Central memory CD8-positive, alpha-beta T cell (primary cell): ENCODE measurements around the gene CCDC68.

Experiments
- ATAC-seq: fragments of 150-1000 bp; cut with Tn5 transposase; replicated peaks from 2 replicates; pipeline ENCODE4 v1.10.0; 2022; ENCODE audit warnings: mild to moderate bottlenecking, moderate FRiP score, moderate number of reproducible peaks; ENCODE audit not compliant: poor library complexity, severe bottlenecking; ENCODE audit errors: extremely low read depth
- DNase-seq, 2 donors: peaks; one replicate each; pipeline ENCODE4 v3.0.0; 2021; ENCODE audit warnings: low spot score in 2 of 2
- H3K27ac Mint-ChIP-seq: one replicate; pipeline ENCODE4 v1.8.0; 2022; ENCODE audit warnings: low read depth, mild to moderate bottlenecking, moderate library complexity, mixed read lengths
- H3K27me3 Mint-ChIP-seq: one replicate; pipeline ENCODE4 v1.8.0; 2022; ENCODE audit warnings: mixed read lengths
- H3K36me3 Mint-ChIP-seq: one replicate; pipeline ENCODE4 v1.8.0; 2022; ENCODE audit warnings: mild to moderate bottlenecking, moderate library complexity, mixed read lengths; ENCODE audit not compliant: insufficient read depth
- H3K4me1 Mint-ChIP-seq: one replicate; pipeline ENCODE4 v1.8.0; 2022; ENCODE audit warnings: mixed read lengths
- H3K4me3 Mint-ChIP-seq: one replicate; pipeline ENCODE4 v1.8.0; 2022; ENCODE audit warnings: mild to moderate bottlenecking, moderate library complexity, mixed read lengths
- H3K9me3 Mint-ChIP-seq: one replicate; pipeline ENCODE4 v1.8.0; 2022; ENCODE audit warnings: mixed read lengths

The CCDC68 gene

DNA sequence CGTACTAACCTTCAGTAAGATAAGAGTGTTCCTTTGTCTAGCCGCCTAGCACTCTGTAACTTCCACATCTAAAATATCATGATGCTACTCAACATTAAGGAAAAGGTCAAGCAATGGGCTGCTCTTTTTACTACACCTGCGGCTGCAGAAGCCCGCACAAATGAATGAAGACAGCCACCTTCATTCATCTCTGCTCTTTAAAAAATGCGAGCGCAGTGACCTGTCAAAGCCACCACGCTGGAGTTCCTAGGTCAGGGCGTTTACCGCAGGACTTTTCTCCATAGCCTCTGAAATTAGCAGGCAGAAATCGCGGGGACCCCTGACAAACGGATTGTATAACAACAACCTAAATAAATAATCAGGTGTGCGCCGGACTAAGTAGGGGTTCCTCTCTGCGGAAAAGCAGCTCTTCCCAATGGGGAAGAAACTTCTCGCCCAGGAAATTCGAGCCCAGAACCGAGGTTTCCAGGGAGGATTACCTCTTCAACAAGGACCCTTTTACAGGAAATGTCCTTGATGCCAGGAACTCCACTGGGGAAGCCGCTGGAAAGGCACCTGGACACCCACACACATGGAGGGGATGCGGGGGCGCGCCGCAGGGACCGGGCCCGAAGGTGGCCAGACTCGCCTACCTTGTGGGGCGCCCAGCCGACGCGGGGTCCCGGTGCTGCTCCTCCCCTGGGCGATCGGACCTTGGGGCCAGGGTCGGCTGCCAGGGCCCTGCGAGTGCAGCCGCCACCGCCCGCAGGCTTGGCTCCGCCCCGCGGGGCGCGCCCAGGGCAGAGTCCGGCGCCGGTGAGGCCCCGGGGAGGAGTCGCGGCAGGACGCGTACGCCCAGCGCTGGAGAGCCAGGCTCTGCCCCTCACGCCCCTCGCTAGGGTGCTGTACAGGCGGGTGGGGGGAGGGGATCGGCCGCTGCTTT is at the start of gene CCDC68:
TSS of gene CCDC68 (minus strand) at position 758 of the 922 bp plus-strand sequence. CDS start 16,670 bp downstream, outside the sequence.
- ATAC-seq = no peak
- H3K27me3 Mint-ChIP-seq = peaks cover 71% of the 10 kb centered on the region
- DNase-seq = no peak

GRCh38 chr18:55007602-55008001 is 48.3 kb upstream of the CCDC68 start:
- no peaks in the 10 kb centered on the region for H3K4me1 Mint-ChIP-seq
- no peak overlapping the region for H3K4me3 Mint-ChIP-seq
- H3K9me3 Mint-ChIP-seq = no peaks in the 10 kb centered on the region
- peaks cover 26% of the 10 kb centered on the region for H3K27me3 Mint-ChIP-seq
- DNase-seq = no peak
- no peak for ATAC-seq
- H3K36me3 Mint-ChIP-seq = no peaks in the 10 kb centered on the region
- H3K27ac Mint-ChIP-seq = no peak overlapping the region

More for the DNA sequence above, at the start of gene CCDC68:
- H3K27ac Mint-ChIP-seq = no peak within 1 kb of the TSS
- no peak within 1 kb of the TSS for H3K4me3 Mint-ChIP-seq
- H3K36me3 Mint-ChIP-seq = no peaks in the 10 kb centered on the region
- no peaks in the 10 kb centered on the region for H3K4me1 Mint-ChIP-seq
- H3K9me3 Mint-ChIP-seq = no peaks in the 10 kb centered on the region

- ATAC-seq (no peak), DNase-seq (no peak)
- no peak overlapping the region for H3K4me3 Mint-ChIP-seq
- H3K27me3 Mint-ChIP-seq = peaks cover 25% of the 10 kb centered on the region
- no peaks in the 10 kb centered on the region for H3K4me1 Mint-ChIP-seq
- no peaks in the 10 kb centered on the region for H3K9me3 Mint-ChIP-seq
- no peaks in the 10 kb centered on the region for H3K36me3 Mint-ChIP-seq
- H3K27ac Mint-ChIP-seq = no peak overlapping the region
Observed at GRCh38 chr18:55003695-55004094, 44.4 kb upstream of the CCDC68 start.

- H3K9me3 Mint-ChIP-seq = no peaks in the 10 kb centered on the region
Observed at GRCh38 chr18:55002261-55002660, 43.0 kb upstream of the CCDC68 start.

GRCh38 chr18:55001394-55002024 is 42.2 kb upstream of the CCDC68 start:
- Mint-ChIP-seq H3K36me3 (no peaks in the 10 kb centered on the region), H3K9me3 (no peaks in the 10 kb centered on the region), H3K27ac (no peak overlapping the region), H3K27me3 (peaks cover 4% of the 10 kb centered on the region), H3K4me3 (no peak overlapping the region), H3K4me1 (no peaks in the 10 kb centered on the region)
- ATAC-seq = no peak
- no peak for DNase-seq

More at GRCh38 chr18:55002261-55002660, 43.0 kb upstream of the CCDC68 start:
- no peak overlapping the region for H3K4me3 Mint-ChIP-seq
- no peaks in the 10 kb centered on the region for H3K4me1 Mint-ChIP-seq
- ATAC-seq = no peak
- H3K36me3 Mint-ChIP-seq = no peaks in the 10 kb centered on the region
- peaks cover 11% of the 10 kb centered on the region for H3K27me3 Mint-ChIP-seq
- no peak for DNase-seq
- H3K27ac Mint-ChIP-seq = no peak overlapping the region

DNA sequence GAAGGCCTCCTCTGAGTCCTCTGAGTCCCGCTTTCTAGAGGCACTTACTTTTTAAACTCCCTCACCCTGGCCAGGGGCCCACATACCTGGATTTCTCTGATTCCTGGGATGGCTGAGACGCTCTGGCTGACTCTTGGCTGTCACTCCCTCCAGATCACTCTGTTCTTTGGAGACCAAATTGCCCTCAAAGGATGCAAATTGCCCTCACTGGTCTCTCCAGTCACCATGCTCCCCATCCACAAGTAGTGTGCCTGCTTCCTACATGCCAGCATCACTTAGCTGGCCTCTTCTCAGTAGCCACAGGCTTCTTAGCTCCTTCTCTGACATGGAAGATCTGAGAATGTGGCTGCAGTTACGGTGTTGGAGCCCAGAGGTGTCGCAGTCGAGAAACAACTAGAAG is 41.3 kb upstream of the CCDC68 start:
- no peak for DNase-seq
- H3K4me3 Mint-ChIP-seq = no peak overlapping the region
- H3K4me1 Mint-ChIP-seq = no peaks in the 10 kb centered on the region
- H3K27ac Mint-ChIP-seq = no peak overlapping the region
- no peaks in the 10 kb centered on the region for H3K27me3 Mint-ChIP-seq
- H3K36me3 Mint-ChIP-seq = no peaks in the 10 kb centered on the region
- ATAC-seq = no peak
- no peaks in the 10 kb centered on the region for H3K9me3 Mint-ChIP-seq

GRCh38 chr18:54999016-54999415 is 39.8 kb upstream of the CCDC68 start:
- Mint-ChIP-seq H3K4me1 (no peaks in the 10 kb centered on the region), H3K27me3 (no peaks in the 10 kb centered on the region), H3K4me3 (no peak overlapping the region), H3K9me3 (no peaks in the 10 kb centered on the region), H3K36me3 (no peaks in the 10 kb centered on the region), H3K27ac (no peak overlapping the region)
- no peak for ATAC-seq
- DNase-seq = no peak

- H3K4me3 Mint-ChIP-seq = no peak overlapping the region
- H3K4me1 Mint-ChIP-seq = no peaks in the 10 kb centered on the region
- no peak for ATAC-seq
- H3K27me3 Mint-ChIP-seq = peaks cover 16% of the 10 kb centered on the region
- H3K36me3 Mint-ChIP-seq = no peaks in the 10 kb centered on the region
- no peak overlapping the region for H3K27ac Mint-ChIP-seq
- no peaks in the 10 kb centered on the region for H3K9me3 Mint-ChIP-seq
- no peak for DNase-seq
Observed at GRCh38 chr18:54995421-54996143, 36.3 kb upstream of the CCDC68 start.

GRCh38 chr18:54991981-54992380 is 32.7 kb upstream of the CCDC68 start:
- no peak overlapping the region for H3K4me3 Mint-ChIP-seq
- DNase-seq = no peak
- H3K27ac Mint-ChIP-seq = no peak overlapping the region
- no peak for ATAC-seq
- H3K9me3 Mint-ChIP-seq = no peaks in the 10 kb centered on the region
- H3K27me3 Mint-ChIP-seq = peaks cover 16% of the 10 kb centered on the region
- no peaks in the 10 kb centered on the region for H3K4me1 Mint-ChIP-seq
- H3K36me3 Mint-ChIP-seq = no peaks in the 10 kb centered on the region

DNA sequence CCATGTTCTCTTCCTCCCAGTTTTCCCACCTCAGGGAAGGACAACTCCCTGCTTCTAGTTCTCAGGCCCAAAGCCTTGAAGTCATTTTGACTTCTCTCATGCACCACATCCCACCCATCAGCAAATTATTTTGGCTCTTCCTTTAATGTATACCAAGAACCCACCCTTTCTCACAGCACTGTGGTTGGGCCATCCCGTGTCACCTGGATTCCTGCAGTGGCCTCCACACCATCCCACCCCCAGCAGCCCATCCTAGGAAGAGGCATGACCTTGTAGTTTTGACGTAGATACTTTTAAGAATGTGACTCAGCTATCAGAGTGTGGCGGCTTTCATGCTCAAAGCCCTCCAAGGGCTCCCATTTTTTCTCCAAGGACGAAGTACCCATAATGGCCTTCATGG is 25.6 kb upstream of the CCDC68 start:
- H3K27me3 Mint-ChIP-seq = peaks cover 22% of the 10 kb centered on the region

DNA sequence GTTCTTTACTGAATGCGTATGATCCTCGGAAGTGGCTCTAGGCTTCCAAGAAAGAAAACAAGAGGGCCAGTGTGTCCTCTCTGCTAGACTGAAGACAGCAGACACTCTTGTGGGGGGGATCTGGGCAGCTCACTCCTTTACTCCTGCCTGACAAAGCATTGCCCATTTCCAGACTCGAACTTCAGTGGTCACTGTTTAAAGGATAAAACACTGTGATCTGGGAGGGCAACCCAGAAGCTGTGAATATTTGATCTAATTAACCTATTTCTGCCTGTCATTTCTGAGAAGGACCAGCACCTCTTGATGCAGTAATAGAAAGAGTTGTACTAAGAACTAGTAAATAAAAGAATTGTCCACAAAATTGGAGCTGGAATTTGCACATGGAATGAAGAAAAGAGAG is 24.5 kb upstream of the CCDC68 start:
- no peaks in the 10 kb centered on the region for H3K36me3 Mint-ChIP-seq
- peaks cover 22% of the 10 kb centered on the region for H3K27me3 Mint-ChIP-seq
- ATAC-seq (no peak), DNase-seq (no peak)
- no peaks in the 10 kb centered on the region for H3K4me1 Mint-ChIP-seq
- no peak overlapping the region for H3K27ac Mint-ChIP-seq
- no peaks in the 10 kb centered on the region for H3K9me3 Mint-ChIP-seq
- H3K4me3 Mint-ChIP-seq = no peak overlapping the region

More for the DNA sequence above, 25.6 kb upstream of the CCDC68 start:
- no peak overlapping the region for H3K27ac Mint-ChIP-seq
- H3K9me3 Mint-ChIP-seq = no peaks in the 10 kb centered on the region
- H3K4me3 Mint-ChIP-seq = no peak overlapping the region
- no peaks in the 10 kb centered on the region for H3K36me3 Mint-ChIP-seq
- DNase-seq (no peak), ATAC-seq (no peak)
- H3K4me1 Mint-ChIP-seq = no peaks in the 10 kb centered on the region

- Mint-ChIP-seq H3K9me3 (no peaks in the 10 kb centered on the region), H3K27ac (no peak overlapping the region), H3K36me3 (no peaks in the 10 kb centered on the region), H3K4me3 (no peak overlapping the region), H3K27me3 (peaks cover 22% of the 10 kb centered on the region), H3K4me1 (no peaks in the 10 kb centered on the region)
- no peak for DNase-seq
- no peak for ATAC-seq
Observed at GRCh38 chr18:54983041-54983686, 23.9 kb upstream of the CCDC68 start.
